ENCODE results near the gene LRBA.

DNA sequence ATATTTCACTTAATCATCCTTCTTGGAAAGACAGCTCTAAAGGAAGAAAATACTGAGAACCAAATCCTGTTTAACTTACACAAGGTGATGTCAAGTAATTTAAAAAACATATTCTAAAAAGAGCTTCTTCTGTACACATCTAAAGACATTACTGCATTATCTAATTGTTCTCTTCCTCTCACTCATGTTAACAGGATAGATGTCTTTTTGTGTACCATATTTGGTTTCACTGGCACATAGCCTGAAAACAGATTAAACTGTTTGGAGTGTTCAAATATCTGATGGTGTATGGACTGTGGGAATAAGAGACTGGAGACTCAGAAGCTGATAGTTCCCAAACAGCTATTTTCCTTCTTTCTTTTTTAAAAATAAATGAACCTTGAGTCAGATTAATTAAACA lies 646.4 kb downstream of the LRBA start:
- TF ChIP-seq, protein P1, sequence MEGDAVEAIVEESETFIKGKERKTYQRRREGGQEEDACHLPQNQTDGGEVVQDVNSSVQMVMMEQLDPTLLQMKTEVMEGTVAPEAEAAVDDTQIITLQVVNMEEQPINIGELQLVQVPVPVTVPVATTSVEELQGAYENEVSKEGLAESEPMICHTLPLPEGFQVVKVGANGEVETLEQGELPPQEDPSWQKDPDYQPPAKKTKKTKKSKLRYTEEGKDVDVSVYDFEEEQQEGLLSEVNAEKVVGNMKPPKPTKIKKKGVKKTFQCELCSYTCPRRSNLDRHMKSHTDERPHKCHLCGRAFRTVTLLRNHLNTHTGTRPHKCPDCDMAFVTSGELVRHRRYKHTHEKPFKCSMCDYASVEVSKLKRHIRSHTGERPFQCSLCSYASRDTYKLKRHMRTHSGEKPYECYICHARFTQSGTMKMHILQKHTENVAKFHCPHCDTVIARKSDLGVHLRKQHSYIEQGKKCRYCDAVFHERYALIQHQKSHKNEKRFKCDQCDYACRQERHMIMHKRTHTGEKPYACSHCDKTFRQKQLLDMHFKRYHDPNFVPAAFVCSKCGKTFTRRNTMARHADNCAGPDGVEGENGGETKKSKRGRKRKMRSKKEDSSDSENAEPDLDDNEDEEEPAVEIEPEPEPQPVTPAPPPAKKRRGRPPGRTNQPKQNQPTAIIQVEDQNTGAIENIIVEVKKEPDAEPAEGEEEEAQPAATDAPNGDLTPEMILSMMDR (IDR thresholded peaks at IDR 0.05; ENCODE audit: low read depth, low read length, missing input control), result no peak
- no peak for TF ChIP-seq RAD21 (IDR thresholded peaks at IDR 0.05)
- TF ChIP-seq, protein P2, sequence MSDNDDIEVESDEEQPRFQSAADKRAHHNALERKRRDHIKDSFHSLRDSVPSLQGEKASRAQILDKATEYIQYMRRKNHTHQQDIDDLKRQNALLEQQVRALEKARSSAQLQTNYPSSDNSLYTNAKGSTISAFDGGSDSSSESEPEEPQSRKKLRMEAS (IDR thresholded peaks at IDR 0.05), result no peak
- TF ChIP-seq REST (IDR thresholded peaks at IDR 0.05), result no peak
- no peak for TF ChIP-seq GABPA (IDR thresholded peaks at IDR 0.05 in 1 of 2, conservative IDR thresholded peaks at IDR 0.05 in 1 of 2)
- TF ChIP-seq FOXA1 (IDR thresholded peaks at IDR 0.05), result no peak
- TF ChIP-seq TAF1 (conservative IDR thresholded peaks at IDR 0.05), result no peak
- no peak for TF ChIP-seq JUND (IDR thresholded peaks at IDR 0.05)
- TF ChIP-seq EGR1 (IDR thresholded peaks at IDR 0.05; ENCODE audit: low read depth in 2 of 2), result no peak

Data from liver (tissue), 3 donors.